Stimulated activated naive CD4-positive, alpha-beta T cell treated with Interleukin-2 at 50 U/mL for 16 hours (primary cell): Measurements from ENCODE around the gene TSKU.
"Not testable (repeated sequence)": the region's sequence is repeated elsewhere in the genome, so short reads cannot be mapped to it uniquely, and the experiment has no call there.

Experiments used
- DNase-seq: peaks from one replicate; lab custom pipeline; 2025; lab: John Stamatoyannopoulos, UW

TSKU gene

DNA sequence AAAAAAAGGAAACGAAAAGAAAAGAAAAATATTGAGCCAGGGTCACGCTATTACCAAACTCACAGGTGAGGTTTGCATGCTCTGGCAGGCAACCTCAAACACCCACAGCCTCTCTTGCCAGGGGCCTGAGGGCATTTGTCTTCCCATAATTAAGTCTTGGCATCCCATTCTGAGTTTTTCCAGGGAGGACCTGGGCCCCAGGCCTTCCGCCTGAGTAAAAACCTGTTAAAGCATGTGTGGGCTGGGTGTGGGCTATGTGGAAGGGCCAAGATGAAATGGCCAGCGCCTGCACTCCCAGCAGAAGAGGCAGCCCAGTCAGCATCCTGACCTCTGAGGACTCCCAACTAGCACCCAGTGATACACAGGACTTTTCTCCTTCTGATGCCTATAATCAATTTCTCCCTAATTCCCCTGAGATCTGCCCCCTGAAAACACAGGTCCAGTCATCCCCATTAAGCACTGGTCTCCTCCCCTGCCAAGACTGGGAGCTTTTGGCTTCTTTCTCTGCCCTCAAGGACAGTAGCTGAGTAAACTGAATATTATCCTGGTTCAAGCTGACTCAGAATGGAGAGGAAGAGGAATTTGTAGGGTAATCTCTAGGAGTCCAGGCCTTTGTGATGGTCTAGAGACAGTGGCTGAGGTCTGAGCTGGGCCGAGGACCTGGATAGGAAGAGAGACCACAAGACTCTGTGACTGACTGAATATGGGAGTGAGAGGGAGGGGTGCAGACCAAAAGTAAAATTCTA is 42.0 kb downstream of the TSKU start:
- DNase-seq, result no peak

DNA sequence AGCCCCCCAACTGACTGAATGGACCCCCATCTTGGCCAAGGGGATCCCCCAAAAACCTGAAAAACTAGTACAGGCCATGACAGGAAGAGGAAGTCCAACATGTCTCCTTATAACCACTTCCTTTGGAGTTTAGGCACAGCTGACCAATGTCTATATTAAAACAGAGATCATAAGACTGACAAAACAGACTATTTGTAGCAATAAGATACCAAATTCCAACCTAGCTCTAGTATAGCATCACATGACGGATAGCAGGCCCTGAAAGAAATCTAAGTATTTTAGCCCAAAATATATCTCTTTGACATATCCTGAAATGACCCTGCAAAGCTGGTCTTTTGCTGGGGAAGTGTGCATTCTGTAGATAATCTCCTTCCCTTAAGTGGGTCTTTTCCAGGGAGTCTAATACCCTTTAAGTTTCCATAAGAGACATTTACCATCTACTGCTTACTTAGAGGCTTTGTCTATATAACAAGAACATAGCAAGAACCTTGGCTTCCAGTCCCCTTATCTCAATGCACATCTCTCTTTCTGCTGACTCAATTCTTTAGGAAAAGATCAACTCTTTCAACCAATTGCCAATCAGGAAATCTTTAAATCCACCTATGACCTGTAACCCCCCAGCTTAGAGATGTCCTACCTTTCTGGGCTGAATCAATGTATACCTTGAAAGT is 42.7 kb downstream of the TSKU start:
- no peak for DNase-seq

DNA sequence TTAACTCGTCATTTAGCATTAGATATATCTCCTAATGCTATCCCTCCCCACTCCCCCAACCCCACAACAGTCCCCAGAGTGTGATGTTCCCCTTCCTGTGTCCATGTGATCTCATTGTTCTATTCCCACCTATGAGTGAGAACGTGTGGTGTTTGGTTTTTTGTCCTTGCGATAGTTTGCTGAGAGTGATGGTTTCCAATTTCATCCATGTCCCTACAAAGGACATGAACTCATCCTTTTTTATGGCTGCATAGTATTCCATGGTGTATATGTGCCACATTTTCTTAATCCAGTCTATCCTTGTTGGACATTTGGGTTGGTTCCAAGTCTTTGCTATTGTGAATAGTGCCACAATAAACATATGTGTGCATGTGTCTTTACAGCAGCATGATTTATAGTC is 43.4 kb downstream of the TSKU start:
- not testable (repeated sequence) for DNase-seq

DNA sequence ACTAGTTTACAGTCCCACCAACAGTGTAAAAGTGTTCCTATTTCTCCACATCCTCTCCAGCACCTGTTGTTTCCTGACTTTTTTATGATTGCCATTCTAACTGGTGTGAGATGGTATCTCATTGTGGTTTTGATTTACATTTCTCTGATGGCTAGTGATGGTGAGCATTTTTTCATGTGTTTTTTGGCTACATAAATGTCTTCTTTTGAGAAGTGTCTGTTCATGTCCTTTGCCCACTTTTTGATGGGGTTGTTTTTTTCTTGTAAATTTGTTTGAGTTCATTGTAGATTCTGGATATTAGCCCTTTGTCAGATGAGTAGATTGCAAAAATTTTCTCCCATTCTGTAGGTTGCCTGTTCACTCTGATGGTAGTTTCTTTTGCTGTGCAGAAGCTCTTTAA is 43.8 kb downstream of the TSKU start:
- not testable (repeated sequence) for DNase-seq

DNA sequence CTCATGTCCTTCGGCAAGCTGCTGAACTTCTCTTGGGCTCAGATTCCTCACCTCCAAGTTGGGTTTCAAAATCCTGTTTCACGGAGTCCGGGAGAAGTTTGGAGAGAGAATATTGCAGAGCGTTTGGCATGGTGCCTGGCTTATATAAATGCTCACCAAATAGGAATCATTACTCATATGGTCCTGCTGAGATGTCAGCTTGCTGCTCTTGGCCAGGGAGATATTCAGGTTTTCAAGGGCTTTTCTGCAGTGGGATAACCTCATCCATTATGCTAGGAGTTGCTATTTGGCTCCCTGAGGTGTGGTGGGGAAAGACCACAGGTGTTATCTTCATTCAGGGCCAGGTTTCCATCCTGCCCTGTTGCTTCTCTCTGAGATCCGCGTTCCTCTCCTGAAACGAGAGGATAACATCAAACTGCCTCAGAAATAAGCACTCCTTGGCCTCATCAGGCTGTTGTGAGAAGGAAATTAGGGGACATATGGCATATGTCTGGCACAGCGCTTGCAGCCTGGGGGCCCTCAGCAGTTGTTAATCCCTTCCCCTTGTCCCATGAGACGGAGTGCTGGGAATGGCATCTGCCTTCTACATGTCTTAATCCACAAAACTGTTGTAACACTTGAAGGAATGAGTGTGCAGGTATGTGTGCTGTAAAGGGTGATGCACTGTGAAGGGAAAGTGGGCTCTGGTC is 47.6 kb downstream of the TSKU start:
- no peak for DNase-seq

DNA sequence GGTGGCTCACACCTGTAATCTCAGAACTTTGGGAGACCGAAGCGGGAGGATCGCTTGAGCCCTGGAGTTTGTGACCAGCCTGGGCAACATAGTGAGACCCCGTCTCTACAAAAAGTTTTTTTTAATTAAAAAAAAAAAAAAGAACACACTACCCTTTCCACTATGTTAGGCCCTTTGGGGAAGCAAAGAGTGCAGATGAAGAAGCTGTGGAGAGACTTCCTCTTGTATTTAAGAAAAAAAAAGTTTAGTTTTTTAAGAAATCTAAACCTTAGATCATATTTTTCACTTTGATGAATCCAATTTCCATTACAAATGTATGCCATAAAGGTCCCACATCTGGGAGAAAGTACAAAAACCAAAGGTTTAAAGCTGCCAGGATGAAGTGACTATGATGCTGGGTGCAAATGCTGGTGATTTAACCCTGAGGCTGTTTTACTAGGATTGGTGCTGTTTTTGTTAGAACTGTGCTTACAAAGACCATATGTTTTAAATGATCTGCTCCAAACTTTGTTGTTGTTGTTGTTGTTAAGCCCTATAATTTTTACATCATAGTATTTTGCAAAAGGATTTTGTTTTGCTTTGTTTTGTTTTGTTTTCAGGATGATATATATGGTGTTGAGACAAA is 48.6 kb downstream of the TSKU start:
- no peak for DNase-seq

DNA sequence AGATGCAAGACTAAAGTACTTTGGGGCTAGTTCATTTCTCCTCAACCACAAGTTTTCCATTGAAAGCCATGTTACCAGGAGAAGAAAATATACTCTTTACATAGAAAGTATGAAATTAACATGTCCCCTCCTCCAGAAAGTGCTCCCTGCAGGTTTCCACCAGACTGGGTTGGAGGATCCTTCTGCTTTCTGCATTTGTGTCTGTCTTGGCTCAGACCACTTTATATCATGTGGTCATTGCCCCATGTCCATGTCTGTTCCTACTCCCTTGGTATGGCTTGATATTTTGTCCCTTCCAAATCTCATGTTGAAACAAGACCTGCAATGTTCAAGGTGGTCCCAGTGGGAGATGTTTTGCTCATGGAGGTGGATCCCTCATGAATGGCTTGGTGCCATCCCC is 49.2 kb downstream of the TSKU start:
- no peak for DNase-seq

DNA sequence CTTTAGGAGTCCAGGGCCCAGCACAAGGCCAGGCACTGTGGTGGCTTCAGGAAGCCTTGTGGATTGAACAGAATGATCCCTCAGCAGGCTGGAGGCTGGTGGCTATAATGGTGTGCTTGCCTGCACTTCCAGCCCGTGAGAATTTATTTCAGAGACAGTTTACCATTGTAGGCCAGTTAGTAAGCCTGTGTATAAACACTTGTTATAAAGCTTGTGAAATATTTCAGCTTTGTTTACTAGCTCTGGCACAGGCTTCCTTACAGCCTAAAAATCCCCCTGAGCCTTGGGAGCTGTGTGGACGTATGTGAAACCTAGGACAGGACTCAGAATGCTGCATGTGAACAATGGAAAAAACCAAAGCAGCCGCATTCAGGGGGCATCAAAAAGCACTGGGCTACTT is 51.0 kb downstream of the TSKU start:
- DNase-seq, result no peak

DNA sequence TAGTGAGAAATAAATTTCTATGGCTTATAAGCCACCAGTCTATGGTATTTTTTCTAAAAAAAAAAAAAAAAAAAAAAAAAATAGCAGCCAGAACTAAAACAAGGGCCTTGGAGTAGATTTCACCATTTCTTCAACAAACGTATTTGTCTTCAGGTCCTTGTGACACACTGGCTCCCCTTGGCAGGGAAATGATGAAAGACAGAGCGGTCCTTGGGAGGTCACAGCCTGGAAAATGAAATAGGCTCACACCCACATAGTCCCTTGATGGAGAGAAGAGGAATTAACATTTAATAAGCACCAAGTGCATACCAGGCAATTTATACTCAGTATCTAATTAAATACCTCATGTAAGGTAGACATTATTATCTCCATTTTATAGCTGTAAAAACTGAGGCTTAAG is 51.9 kb downstream of the TSKU start:
- no peak for DNase-seq

DNA sequence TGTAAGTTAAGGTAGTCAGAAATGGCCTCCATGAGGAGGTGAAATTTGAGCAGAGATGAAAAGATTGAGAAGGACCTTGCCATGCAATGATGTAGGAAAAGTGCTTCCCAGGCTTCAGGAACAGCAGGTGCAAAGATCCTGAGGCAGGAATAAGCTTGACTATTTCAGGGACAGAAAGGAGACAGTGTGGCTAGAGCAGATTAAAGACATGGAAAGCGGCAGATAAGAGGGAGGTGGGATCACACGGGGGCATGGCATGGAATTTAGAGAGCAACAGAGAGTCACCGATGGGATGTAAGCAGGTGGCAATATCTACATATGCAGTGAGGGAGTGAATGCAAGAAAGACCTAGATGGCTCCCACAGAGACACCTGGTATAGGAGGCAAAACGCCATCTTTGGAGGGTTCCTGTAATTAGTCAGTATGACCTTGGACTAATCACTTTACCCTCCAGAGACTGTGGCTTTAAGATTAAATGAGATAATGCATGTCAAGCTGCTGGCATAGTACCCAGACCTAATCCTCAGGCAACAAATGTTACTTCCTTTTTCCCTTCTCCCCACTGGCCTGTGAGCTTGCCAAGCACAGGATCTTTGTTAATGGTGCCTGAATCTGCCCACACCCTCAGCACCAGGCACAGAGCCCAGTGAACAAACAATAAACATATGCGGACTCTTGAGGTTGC is 52.9 kb downstream of the TSKU start:
- no peak for DNase-seq

DNA sequence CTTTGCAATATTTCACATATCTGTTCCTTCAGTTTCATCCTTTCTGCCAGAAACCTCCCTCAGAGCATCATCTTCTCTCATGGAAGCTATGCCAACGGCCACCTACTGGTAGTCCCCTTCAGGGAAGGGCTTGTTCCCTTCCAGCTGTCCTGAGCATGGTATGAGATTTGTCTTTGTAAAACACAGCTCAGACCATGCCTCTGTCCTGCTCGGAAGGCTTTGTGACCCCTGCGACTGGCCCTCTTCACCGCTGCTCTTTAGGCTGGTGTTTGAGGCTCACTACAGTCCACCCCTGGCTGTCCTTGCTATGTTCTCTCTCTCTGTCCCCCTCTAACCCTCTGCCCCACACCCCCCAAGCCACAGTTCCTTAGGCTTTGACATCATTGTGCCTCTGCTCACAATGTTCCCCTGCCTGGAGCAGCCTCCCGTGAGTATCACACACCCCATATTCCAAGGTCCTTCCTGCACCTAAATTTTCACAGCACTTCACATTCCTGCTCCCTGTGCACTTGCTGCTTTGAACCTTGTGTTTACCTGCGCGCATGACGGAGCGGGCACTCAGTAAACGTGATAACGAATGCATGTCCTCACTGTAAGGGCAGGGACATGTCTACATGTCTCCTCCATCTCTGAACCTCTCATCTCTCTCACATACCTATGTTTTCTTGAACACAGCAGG is 53.6 kb downstream of the TSKU start:
- no peak for DNase-seq

DNA sequence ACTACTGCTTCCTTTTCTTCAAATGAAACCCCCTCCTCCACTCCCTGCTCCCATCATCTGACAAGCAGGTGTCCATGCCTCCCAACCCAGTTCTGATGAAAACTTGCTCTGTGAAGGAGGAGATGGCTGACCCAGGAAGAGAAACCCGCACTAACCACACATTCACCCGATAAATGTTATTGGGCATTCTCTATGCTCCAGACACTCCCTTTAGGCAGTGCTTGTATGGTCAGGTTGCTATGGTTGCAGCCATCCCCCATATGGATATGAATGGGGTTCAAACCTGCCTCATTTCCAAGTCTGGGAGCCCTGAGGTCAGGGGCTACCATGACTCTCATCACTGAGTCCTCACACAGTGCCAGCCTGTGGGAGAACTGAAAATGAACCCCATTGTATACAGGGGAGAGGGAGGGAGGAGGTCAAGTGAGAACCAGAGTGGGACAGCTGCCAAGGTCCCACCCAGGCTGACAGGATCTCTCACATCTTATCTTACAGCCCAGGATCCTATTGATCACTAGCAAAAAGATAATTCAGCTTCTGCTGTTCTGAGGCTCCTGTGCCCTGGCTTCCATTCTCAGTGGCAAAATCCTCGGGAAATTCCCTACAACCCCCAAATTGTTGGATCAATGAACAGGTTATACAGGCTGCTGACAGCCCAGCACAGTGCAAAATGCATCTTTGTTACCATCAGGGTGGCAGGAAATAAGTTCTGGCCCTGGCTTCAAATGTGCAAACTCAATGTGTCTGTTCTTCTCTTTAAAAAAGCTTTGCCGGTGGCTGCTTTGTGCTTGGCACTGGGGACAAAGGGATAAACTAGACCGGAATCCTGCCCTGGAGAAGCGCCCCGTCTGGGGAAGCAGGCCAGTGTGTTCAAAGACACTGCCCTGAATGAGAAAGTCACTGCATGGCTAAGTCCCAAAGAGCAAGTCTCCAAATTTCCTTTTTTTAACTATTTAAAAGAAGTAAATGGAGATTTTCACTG is 54.8 kb downstream of the TSKU start:
- no peak for DNase-seq

DNA sequence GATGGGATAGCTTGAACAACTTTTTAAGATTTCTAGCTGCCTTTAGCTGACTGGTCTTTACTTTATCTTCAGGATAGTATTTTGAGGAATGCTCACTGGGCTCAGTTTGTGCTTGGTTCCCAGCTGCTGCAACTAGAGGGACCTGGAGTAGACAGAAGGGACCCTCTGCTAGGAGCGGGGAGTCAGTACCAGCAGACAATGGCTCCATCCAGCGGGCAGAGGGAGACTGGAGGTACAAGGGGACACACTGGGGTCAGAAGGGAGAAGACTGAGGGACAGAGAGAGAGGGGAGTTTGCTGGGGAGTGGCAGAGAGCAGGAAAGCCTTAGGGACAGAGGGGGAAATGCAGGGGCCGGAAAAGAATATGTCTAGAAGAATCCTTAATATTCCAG is 55.5 kb downstream of the TSKU start:
- no peak for DNase-seq

DNA sequence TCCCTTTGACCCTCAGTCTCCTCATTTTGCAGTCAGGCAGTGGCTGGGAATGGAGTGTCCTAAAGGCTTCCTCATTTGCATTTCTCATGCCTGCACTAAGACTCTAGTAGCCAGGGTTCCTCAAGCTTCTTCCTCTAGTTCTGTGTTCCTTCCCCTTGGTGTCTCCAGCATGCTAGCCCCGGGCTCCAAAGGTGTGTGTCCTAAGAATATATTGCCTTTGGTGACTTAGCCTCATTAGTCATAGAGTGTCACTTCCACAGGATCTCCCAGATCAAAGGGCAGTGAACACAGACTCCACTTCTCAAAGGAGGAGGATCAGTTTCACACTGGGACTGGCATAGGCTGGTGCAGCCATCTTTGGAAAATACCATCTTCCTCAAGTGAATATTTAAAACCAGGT is 56.2 kb downstream of the TSKU start:
- no peak for DNase-seq

DNA sequence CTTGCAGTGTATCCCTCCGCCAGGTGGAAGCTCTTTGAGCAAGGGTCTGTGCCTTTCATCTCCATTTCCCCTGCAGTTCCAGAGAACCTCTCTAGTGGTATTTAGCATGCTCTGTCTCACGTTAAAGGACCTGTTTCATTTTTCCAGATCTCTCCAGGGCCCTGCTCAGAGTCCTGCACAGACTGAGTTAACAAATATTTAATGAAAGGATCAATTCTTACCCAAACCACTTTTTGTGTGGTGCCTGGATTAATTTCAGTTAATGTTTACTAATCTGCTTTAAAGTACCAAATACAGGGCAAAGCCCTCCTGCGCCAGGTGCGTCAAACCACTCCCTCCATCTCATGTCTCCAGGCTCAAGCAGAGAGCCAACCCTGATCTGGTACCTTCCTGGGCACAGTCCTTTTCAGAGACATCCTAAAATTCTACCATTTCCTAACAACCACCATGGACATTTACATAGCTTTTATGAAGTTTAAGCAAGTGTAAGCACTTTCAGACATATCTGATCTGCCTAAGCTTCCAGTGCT is 58.8 kb downstream of the TSKU start:
- no peak for DNase-seq

DNA sequence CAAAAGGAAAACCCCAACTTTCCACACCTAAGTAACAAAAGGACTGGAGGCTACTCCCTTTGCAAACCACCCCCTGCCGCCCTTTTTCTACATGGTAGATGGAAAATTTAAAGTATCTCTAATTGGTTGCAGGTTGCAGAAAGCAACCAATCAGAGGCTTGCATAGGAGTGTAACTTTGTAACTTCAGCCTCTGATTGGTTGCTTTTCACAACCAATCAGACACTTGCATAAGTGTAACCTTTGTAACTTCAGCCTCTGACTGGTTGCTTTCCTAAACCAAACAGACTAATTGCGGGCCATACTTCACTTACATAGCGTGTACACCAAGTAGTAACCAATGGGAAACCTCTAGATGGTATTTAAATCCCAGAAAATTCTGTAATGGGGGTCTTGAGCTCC is 60.8 kb downstream of the TSKU start:
- DNase-seq, result no peak

DNA sequence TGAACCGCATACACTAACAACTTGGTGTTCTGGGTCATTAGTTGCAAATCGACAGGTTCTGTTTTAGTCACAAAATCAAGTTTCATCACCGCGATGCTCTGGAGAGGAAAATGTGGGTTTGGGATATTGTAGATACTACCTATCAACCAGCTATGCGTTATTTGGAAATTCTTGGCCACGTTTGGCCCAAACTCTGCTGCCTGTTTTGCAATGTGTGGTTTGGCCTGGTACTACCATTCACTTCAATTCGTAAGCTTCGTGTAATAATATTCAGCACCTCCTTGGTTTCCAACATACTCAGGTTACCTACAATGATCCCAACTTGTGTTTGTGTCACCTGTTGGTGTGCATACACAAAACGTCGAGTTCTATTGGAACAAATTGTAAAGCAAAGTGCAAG is 61.4 kb downstream of the TSKU start:
- DNase-seq, result no peak

DNA sequence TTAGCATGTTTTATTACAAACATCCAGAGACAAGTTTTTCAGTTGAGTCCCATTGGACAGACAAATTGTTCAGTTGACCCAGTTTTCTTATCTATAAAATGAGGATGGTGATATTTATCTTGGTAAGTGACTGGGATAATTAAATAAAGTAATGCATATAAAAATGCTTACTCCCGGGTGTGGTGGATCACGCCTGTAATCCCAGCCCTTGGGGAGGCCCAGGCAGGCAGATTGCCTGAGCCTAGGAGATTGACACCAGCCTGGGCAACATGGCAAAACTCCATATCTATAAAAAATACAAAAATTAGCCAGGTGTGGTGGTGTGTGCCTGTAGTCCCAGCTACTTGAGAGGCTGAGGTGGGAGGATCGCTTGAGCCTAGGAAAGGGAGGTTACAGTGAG is 61.9 kb downstream of the TSKU start:
- DNase-seq, result no peak

DNA sequence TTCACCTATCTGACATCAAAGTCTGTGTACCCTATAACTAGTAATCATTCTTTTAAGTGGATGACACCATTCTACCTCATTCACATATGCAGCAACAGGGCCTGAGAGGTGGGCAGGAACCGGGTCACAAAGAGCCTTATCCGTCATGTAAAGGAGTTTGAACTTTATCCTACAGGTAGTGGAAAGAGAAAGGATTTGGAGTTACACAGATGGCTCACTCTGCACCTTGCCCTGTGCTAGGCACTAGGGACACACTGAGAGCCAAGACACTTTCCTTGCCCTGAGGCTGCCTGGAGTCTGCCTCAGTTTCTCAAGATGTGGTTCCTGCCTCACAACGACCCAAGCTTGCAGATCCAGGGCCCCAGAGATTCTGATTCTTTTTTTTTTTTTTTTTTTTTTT is 63.3 kb downstream of the TSKU start:
- no peak for DNase-seq
